K562 (cell line): Measurements from ENCODE around the gene OR10A3. TPM values are rescaled to one million over a fixed set of nuclear protein-coding genes. Genes with fewer than 3 reads are reported as not detected.

Experiments used
- ADNP ChIP-seq: fragments of 200-800 bp; sonication (Bioruptor generic); IDR thresholded peaks from 2 replicates; pipeline ENCODE4 v1.6.1; 2016; ENCODE audit warnings: missing genetic modification characterization, missing compliant biosample characterization
- ARNT ChIP-seq, 2 experiments: fragments of 450-650 bp; IDR thresholded peaks; 2 replicates each; pipeline ENCODE4 v1.6.1; 2016; ENCODE audit warnings: mild to moderate bottlenecking in 1 of 2
- CAMTA2 ChIP-seq: fragments of 250-450 bp; sonication (Bioruptor Pico); conservative IDR thresholded peaks from 2 replicates; pipeline ENCODE4 v1.5.1; 2022
- CEBPG ChIP-seq, 3 experiments: fragments of 200-800 bp in 1 of 3; sonication (Bioruptor generic) in 1 of 3; sonication (generic) in 1 of 3; formaldehyde crosslinking in 1 of 3; IDR thresholded peaks in 2 of 3; conservative IDR thresholded peaks in 1 of 3; 2 replicates each; pipeline versions ENCODE4 v1.6.1 to v1.8.0; 2016 to 2022; ENCODE audit warnings: missing compliant biosample characterization in 2 of 3, missing genetic modification characterization in 2 of 3, mild to moderate bottlenecking in 1 of 3, missing genetic modification reagents in 1 of 3
- CREB1 ChIP-seq, 2 experiments: sonication (generic) in 1 of 2; formaldehyde crosslinking in 1 of 2; IDR thresholded peaks; 2 replicates each; pipeline versions ENCODE4 v1.6.1 to v1.8.0; 2012 to 2022; ENCODE audit warnings: inconsistent platforms in 1 of 2, mild to moderate bottlenecking in 1 of 2, missing genetic modification reagents in 1 of 2, moderate library complexity in 1 of 2
- ELF1 ChIP-seq: fragments of 200-800 bp; sonication (Bioruptor generic); IDR thresholded peaks from 2 replicates; pipeline ENCODE4 v1.6.1; 2016; ENCODE audit warnings: missing genetic modification characterization, missing compliant biosample characterization
- ETV5 ChIP-seq: sonication (generic); formaldehyde crosslinking; IDR thresholded peaks from 2 replicates; pipeline ENCODE4 v1.4.0; 2020; ENCODE audit warnings: low read depth, mild to moderate bottlenecking, missing genetic modification reagents
- GABPA ChIP-seq: fragments of 200-800 bp; sonication (Bioruptor generic); conservative IDR thresholded peaks from 2 replicates; pipeline ENCODE4 v1.6.1; 2016; ENCODE audit warnings: low read depth, missing genetic modification characterization, missing compliant biosample characterization
- HDAC2 ChIP-seq: fragments of 450-650 bp; IDR thresholded peaks from 2 replicates; pipeline ENCODE4 v1.6.1; 2016; ENCODE audit warnings: mild to moderate bottlenecking
- IRF2 ChIP-seq: sonication (generic); formaldehyde crosslinking; IDR thresholded peaks from 2 replicates; pipeline ENCODE4 v1.8.1; 2022; ENCODE audit warnings: mild to moderate bottlenecking, missing genetic modification reagents
- IRF9 ChIP-seq: fragments of 450-650 bp; IDR thresholded peaks from 2 replicates; pipeline ENCODE4 v1.6.1; 2016; ENCODE audit warnings: missing biosample characterization, missing genetic modification characterization
- MECOM ChIP-seq: fragments of 250-450 bp; sonication (Bioruptor Pico); IDR thresholded peaks from 2 replicates; pipeline ENCODE4 v1.8.0; 2022; ENCODE audit warnings: inconsistent platforms
- MTA2 ChIP-seq: fragments of 450-650 bp; IDR thresholded peaks from 2 replicates; pipeline ENCODE4 v1.6.1; 2016; ENCODE audit warnings: low read depth
- NFIX ChIP-seq: fragments of 250-450 bp; sonication (Bioruptor Pico); IDR thresholded peaks from 2 replicates; pipeline ENCODE4 v1.4.0; 2020; ENCODE audit warnings: low read depth, mild to moderate bottlenecking, moderate library complexity
- RBM14 ChIP-seq: fragments of 200-400 bp; formaldehyde crosslinking; IDR thresholded peaks from 2 replicates; pipeline ENCODE4 v1.6.1; 2018; ENCODE audit warnings: low read depth, mild to moderate bottlenecking, low read length, moderate library complexity, borderline replicate concordance; ENCODE audit not compliant: insufficient read depth
- SIN3A ChIP-seq, 2 experiments: fragments of 150-350 bp in 1 of 2; IDR thresholded peaks; 2 replicates each; pipeline ENCODE4 v1.6.1; 2011 to 2016; ENCODE audit warnings: borderline replicate concordance in 2 of 2, low read depth in 2 of 2, low read length in 2 of 2, mild to moderate bottlenecking in 2 of 2, moderate library complexity in 2 of 2; ENCODE audit not compliant: control insufficient read depth in 1 of 2
- SMARCC2 ChIP-seq: fragments of 450-650 bp; IDR thresholded peaks from 2 replicates; pipeline ENCODE4 v1.6.1; 2017; ENCODE audit warnings: antibody characterized with exemption, moderate library complexity, mild to moderate bottlenecking, low read depth
- SREBF1 ChIP-seq: fragments of 150-350 bp; IDR thresholded peaks from 2 replicates; pipeline ENCODE4 v1.6.1; 2014; ENCODE audit warnings: antibody characterized with exemption, low read depth, low read length, borderline replicate concordance
- TBL1XR1 ChIP-seq, 2 experiments: IDR thresholded peaks; 2 replicates each; pipeline ENCODE4 v1.6.1; 2012; ENCODE audit warnings: improper control_type of control experiment in 2 of 2, low read length in 2 of 2, mild to moderate bottlenecking in 1 of 2
- ZNF140 ChIP-seq: fragments of 250-450 bp; sonication (Bioruptor Pico); IDR thresholded peaks from 2 replicates; pipeline ENCODE4 v1.8.0; 2021; ENCODE audit warnings: moderate library complexity, mild to moderate bottlenecking, inconsistent platforms
- ZNF41 ChIP-seq: fragments of 250-450 bp; sonication (Bioruptor Pico); conservative IDR thresholded peaks from 2 replicates; pipeline ENCODE4 v1.4.0; 2020; ENCODE audit warnings: mild to moderate bottlenecking
- ZNF518B ChIP-seq: fragments of 250-450 bp; sonication (Bioruptor Pico); IDR thresholded peaks from 2 replicates; pipeline ENCODE4 v1.5.0; 2021; ENCODE audit warnings: mild to moderate bottlenecking, moderate library complexity
- ZNF778 ChIP-seq: fragments of 450-650 bp; formaldehyde crosslinking; IDR thresholded peaks from 2 replicates; pipeline ENCODE4 v1.4.0; 2020; ENCODE audit warnings: mild to moderate bottlenecking, moderate library complexity
- polyA plus RNA-seq, 8 experiments: library from polyadenylated mRNA; depleted of rRNA in 4 of 8; stranded (reverse) in 5 of 8; unstranded in 3 of 8; fragments of >200 nt; fragmentation: Nextera tagmentation in 2 of 8; fragmentation: Illumina TruSeq in 1 of 8; extraction: Ambion mirVana in 2 of 8; extraction: Trizol in 1 of 8; gene quantifications; 2 replicates each; pipeline versions ENCODE4 v1.2.1 to v1.2.3, GENCODE V29; 2011 to 2014; ENCODE audit warnings: inconsistent platforms in 1 of 8, missing spikeins in 1 of 8
- total RNA-seq, 7 experiments: library from RNA; depleted of rRNA in 6 of 7; stranded (reverse); fragments of >200 nt in 6 of 7; fragmentation: Illumina TruSeq in 2 of 7; extraction: Trizol in 2 of 7; gene quantifications; 2 replicates each; pipeline versions ENCODE4 v1.2.1 to v1.2.3, GENCODE V29; 2011 to 2021; ENCODE audit warnings: low replicate concordance in 1 of 7

OR10A3 gene
- total and polyA plus RNA-seq, 9 of the 15 experiments (the other 6 are each of a cell fraction or from before 2014, with no cell fraction given): not detected

- TF ChIP-seq TBL1XR1 (IDR thresholded peaks at IDR 0.05; ENCODE audit: low read length in 2 of 2): no peak
- TF ChIP-seq ADNP: no peak
- TF ChIP-seq ELF1 (tag): no peak
- no peak for TF ChIP-seq ZNF41 (CRISPR knock-in tag)
- peak; percentile 96 for TF ChIP-seq CEBPG (CRISPR knock-in tag; IDR thresholded peaks at IDR 0.05)
- peak; percentile 98 for TF ChIP-seq CEBPG (tag; conservative IDR thresholded peaks at IDR 0.05 in 1 of 2, IDR thresholded peaks at IDR 0.05 in 1 of 2)
- TF ChIP-seq SIN3A (IDR thresholded peaks at IDR 0.05; ENCODE audit: borderline replicate concordance in 2 of 2, control insufficient read depth in 1 of 2, low read depth in 2 of 2, low read length in 2 of 2): no peak
- no peak for TF ChIP-seq HDAC2
- 0 out of 2 replicates have a peak, but pooled peaks have one; percentile 13 for TF ChIP-seq ZNF518B (CRISPR knock-in tag)
- no peak for TF ChIP-seq ZNF778 (CRISPR knock-in tag)
- no peak for TF ChIP-seq CAMTA2 (CRISPR knock-in tag)
- no peak for TF ChIP-seq ZNF140 (CRISPR knock-in tag)
- TF ChIP-seq MTA2: no peak
- no peak for TF ChIP-seq NFIX (CRISPR knock-in tag)
- peak; percentile 81 for TF ChIP-seq IRF9
- no peak for TF ChIP-seq SREBF1
- no peak for TF ChIP-seq SMARCC2
- no peak for TF ChIP-seq IRF2 (CRISPR knock-in tag)
- no peak for TF ChIP-seq ARNT (IDR thresholded peaks at IDR 0.05)
- no peak for TF ChIP-seq GABPA (tag)
- 0 out of 2 replicates have a peak, but pooled peaks have one; percentile 47 for TF ChIP-seq MECOM (CRISPR knock-in tag)
- no peak for TF ChIP-seq CREB1 (IDR thresholded peaks at IDR 0.05)
- no peak for TF ChIP-seq CREB1 (CRISPR knock-in tag; IDR thresholded peaks at IDR 0.05)
- no peak for TF ChIP-seq RBM14
- TF ChIP-seq ETV5 (CRISPR knock-in tag): no peak
Measured at GRCh38 chr11:7977232-7977917, 35.9 kb upstream of the OR10A3 start (continued).
